ENCODE measurements around the gene PHF23.

Gene PHF23

DNA sequence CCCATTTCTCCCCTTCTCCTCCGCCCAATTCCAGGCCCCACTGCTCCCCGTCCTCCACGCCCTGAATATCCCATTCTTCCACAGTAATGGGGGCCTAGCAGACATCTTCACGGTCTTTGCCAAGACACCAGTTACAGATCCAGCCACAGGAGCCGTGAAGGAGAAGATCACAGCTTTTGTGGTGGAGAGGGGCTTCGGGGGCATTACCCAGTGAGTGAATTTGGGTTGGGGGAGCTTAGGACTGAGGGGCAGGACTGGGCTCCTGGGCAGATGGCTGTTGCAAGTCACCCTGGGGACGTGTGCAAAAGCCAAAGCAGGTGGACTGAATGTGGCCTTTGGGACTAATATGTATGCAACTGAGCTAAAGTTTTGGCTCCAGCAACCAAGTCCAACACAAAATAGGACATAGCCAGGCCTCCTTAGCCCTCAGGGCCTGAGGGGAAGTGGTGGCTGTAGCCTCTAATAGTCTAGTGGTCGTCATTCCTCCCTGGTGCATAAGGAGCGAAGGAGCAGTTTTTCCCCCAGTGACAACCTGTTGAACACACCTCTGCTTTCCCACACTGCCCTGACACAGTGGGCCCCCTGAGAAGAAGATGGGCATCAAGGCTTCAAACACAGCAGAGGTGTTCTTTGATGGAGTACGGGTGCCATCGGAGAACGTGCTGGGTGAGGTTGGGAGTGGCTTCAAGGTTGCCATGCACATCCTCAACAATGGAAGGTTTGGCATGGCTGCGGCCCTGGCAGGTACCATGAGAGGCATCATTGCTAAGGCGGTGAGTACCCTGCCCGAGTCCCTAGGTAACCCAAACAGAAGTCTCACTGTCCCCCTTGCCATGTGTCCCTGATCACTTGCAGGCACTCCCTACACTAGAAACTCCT lies 16.9 kb downstream of the PHF23 start:
- H3K27ac ChIP-seq, result peak overlapping the region; percentile 98
- TF ChIP-seq ZFX (IDR thresholded peaks at IDR 0.05; ENCODE audit: borderline replicate concordance), result no peak
- TF ChIP-seq, protein P1, sequence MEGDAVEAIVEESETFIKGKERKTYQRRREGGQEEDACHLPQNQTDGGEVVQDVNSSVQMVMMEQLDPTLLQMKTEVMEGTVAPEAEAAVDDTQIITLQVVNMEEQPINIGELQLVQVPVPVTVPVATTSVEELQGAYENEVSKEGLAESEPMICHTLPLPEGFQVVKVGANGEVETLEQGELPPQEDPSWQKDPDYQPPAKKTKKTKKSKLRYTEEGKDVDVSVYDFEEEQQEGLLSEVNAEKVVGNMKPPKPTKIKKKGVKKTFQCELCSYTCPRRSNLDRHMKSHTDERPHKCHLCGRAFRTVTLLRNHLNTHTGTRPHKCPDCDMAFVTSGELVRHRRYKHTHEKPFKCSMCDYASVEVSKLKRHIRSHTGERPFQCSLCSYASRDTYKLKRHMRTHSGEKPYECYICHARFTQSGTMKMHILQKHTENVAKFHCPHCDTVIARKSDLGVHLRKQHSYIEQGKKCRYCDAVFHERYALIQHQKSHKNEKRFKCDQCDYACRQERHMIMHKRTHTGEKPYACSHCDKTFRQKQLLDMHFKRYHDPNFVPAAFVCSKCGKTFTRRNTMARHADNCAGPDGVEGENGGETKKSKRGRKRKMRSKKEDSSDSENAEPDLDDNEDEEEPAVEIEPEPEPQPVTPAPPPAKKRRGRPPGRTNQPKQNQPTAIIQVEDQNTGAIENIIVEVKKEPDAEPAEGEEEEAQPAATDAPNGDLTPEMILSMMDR (IDR thresholded peaks at IDR 0.05), result no peak

DNA sequence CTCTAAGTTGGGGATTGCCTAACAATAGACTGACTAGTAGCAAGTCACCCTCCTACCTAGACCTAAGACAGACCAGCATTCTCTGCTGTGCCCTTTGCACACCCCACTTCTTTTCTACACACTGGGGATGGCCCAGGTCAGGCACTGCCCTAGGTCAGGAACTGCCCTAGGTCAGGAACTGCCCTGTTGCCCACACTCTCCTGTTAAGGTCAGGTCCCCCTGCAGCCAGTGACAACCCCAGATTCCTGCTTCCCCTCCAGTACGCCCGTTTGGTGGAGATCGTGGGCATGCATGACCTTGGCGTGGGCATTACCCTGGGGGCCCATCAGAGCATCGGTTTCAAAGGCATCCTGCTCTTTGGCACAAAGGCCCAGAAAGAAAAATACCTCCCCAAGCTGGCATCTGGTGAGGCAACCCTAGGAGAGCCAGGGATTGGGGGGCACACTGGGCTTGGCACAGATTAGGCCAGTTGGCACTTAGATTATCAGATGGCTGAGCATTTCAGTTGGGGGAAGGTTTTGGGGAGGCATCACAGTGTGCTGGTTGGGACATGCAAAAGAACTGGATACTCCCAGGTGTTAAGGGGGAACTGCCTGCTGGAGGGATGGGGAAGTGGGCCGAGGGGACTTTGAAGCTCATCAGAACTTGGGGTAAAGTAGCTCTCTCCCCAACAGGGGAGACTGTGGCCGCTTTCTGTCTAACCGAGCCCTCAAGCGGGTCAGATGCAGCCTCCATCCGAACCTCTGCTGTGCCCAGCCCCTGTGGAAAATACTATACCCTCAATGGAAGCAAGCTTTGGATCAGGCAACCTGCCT lies 17.8 kb downstream of the PHF23 start:
- TF ChIP-seq, protein P1 (IDR thresholded peaks at IDR 0.05), result no peak
- no peak for TF ChIP-seq ZFX (IDR thresholded peaks at IDR 0.05; ENCODE audit: borderline replicate concordance)
- peak overlapping the region; percentile 98 for H3K27ac ChIP-seq

DNA sequence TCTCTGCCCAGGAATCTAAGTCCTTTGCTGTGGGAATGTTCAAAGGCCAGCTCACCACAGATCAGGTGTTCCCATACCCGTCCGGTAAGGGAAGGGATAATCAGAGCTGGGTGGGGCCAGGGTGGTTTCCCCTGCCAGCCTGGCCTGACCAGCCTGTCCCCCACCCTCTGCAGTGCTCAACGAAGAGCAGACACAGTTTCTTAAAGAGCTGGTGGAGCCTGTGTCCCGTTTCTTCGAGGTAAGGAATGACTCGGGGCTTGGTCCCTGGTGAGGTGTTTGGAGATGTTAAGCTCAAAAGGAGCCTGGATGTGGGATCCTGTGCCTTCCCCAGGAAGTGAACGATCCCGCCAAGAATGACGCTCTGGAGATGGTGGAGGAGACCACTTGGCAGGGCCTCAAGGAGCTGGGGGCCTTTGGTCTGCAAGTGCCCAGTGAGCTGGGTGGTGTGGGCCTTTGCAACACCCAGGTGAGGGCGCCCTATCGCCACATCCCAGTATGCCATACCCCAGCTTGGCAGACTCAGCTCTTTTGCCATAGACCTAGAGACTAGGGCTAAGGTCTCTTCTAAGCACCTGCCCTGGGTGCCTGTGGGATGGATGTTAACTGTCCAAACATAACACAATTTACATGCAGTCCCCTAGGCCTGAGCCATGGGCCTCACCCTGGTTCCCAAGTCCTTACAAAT lies 18.5 kb downstream of the PHF23 start:
- TF ChIP-seq, protein P1 (IDR thresholded peaks at IDR 0.05), result peak; percentile 72
- TF ChIP-seq ZFX (IDR thresholded peaks at IDR 0.05; ENCODE audit: borderline replicate concordance), result no peak
- H3K27ac ChIP-seq, result peak overlapping the region; percentile 98

DNA sequence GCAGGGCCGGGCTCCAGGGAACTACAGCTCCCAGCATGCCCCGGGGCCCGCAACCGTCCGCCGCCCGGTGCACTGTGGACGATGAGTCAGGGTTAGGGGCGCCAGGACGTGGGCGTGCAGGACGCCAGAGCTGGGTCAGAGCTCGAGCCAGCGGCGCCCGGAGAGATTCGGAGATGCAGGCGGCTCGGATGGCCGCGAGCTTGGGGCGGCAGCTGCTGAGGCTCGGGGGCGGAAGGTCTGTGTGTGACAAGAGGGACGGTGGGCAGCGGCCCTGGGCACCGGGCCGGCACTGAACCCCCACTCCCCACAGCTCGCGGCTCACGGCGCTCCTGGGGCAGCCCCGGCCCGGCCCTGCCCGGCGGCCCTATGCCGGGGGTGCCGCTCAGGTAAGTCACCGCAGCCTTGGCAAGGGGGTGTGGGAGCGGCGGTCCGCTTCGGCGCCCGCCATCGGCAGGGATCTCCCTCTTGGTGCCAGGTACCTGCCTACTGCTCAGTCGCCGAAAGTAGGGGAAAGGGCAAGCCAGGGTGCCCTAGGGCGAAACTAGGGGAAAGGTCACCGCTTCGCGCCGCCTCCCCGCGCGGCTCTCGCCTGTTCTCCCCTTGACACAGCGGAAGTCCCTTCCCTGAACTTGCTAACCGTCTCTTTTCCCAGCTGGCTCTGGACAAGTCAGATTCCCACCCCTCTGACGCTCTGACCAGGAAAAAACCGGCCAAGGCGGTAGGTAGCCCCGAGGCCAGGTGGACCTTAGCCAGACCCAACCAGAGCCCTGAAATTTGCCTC lies 19.3 kb downstream of the PHF23 start, which contains the start of the genes ACADVL and DLG4:
Gene ACADVL (plus strand): TSS at position 127 of the 781 bp plus-strand sequence. CDS start 47 bp downstream, at position 174.
Gene DLG4 (minus strand): TSS at position 25 of the 781 bp plus-strand sequence.
- TF ChIP-seq ZFX (IDR thresholded peaks at IDR 0.05; ENCODE audit: borderline replicate concordance), result no peak
- TF ChIP-seq, protein P1 (IDR thresholded peaks at IDR 0.05), result no peak

DNA sequence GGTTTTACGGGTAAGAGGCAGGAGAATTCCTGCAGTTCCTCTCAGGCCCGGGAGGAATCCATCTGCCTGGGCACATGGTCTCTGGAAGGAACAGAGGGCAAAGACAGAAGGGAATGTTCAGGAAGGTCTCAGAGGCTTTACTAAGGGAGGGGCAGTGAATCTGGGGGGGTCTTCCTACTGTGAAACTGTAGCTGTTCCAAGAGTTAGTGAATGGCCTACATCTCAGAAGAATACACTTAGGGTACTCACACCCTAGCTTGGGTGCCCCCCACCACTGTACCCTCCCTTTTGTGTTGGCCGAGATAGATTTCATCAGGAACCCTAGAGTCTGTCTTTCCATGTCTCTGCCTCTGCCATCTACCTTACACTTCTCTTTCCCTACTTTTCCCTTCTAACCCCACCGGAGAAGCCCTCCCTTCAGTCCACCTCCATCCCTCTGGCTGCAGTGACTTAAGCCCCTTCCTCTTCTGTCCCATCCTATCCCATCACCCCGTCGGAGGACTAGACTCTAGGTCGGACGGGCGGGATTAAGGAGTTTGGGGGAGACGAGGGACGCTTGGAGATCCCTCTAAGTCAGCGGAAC lies 19.9 kb downstream of the PHF23 start:
- TF ChIP-seq, protein P1 (IDR thresholded peaks at IDR 0.05), result no peak
- no peak for TF ChIP-seq ZFX (IDR thresholded peaks at IDR 0.05; ENCODE audit: borderline replicate concordance)
- H3K27ac ChIP-seq, result peak overlapping the region; percentile 98

More for the DNA sequence above, 19.3 kb downstream of the PHF23 start, which contains the start of the genes ACADVL and DLG4:
- H3K27ac ChIP-seq, result peak within 1 kb of the TSS; percentile 98

DNA sequence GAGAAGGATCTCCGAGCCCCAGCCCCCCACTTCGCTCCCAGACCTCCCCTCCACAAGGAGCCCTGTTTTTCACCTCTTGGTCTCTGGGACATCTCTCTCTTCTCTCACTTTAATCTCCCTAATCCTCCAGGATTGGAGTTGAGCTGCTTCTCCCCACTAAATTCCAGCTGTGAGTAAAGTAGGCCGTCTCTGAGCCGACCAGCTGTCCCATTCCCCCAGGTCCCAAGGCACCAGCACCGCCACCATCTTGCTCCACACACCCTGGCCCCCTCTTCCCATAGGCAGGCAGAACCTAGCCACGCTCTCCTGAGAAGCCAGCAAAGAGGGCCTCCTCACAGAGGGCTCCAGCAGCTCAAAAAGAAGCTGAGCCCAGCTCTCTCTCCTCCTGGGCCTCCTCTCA lies 20.5 kb downstream of the PHF23 start:
- peak overlapping the region; percentile 98 for H3K27ac ChIP-seq
- no peak for TF ChIP-seq ZFX (IDR thresholded peaks at IDR 0.05; ENCODE audit: borderline replicate concordance)
- TF ChIP-seq, protein P1 (IDR thresholded peaks at IDR 0.05), result no peak

Data from 22Rv1 (cell line).